GM23338 (cell line): Measurements from ENCODE around the gene FKRP. TPM values are rescaled to one million over a fixed set of nuclear protein-coding genes. Genes with fewer than 3 reads are reported as not detected.

Experiments
- ATAC-seq: fragments of 200-7000 bp; cut with Tn5 transposase; 3 replicates; pipeline ENCODE4 v1.9.1; 2020
- DNase-seq: peaks from one replicate; pipeline ENCODE4 v3.0.0-alpha.2; 2015; ENCODE audit warnings: low spot score
- H2AFZ ChIP-seq: fragments of 200-600 bp; sonication (generic); 2 replicates; pipeline ENCODE4 v1.8.0; 2016; ENCODE audit warnings: antibody characterized with exemption, mild to moderate bottlenecking, moderate library complexity
- H3F3A ChIP-seq: fragments of 200-600 bp; sonication (generic); replicated peaks from 2 replicates; pipeline ENCODE4 v1.8.0; 2017; ENCODE audit warnings: antibody characterized with exemption, mixed run types, low read depth
- H3K27ac ChIP-seq: fragments of 200-600 bp; sonication (generic); 2 replicates; pipeline ENCODE4 v1.6.1; 2016; ENCODE audit warnings: low read depth
- H3K27me3 ChIP-seq: fragments of 200-600 bp; sonication (generic); 2 replicates; pipeline ENCODE4 v1.8.0; 2016; ENCODE audit warnings: mild to moderate bottlenecking, mixed run types, moderate library complexity; ENCODE audit not compliant: insufficient read depth
- H3K36me3 ChIP-seq: fragments of 200-600 bp; sonication (generic); 2 replicates; pipeline ENCODE4 v1.8.0; 2016; ENCODE audit warnings: mild to moderate bottlenecking; ENCODE audit not compliant: insufficient read depth
- H3K4me1 ChIP-seq: fragments of 200-600 bp; sonication (generic); 2 replicates; pipeline ENCODE4 v1.8.0; 2016; ENCODE audit warnings: mild to moderate bottlenecking, moderate library complexity; ENCODE audit not compliant: insufficient read depth
- H3K4me2 ChIP-seq: fragments of 200-600 bp; sonication (generic); 2 replicates; pipeline ENCODE4 v1.7.1; 2017; ENCODE audit warnings: mixed run types
- H3K4me3 ChIP-seq: fragments of 200-600 bp; sonication (generic); 2 replicates; pipeline ENCODE4 v1.6.1; 2016; ENCODE audit warnings: mixed run types
- H3K79me2 ChIP-seq: fragments of 200-600 bp; sonication (generic); replicated peaks from 2 replicates; pipeline ENCODE4 v1.8.0; 2017; ENCODE audit warnings: mild to moderate bottlenecking; ENCODE audit not compliant: insufficient read depth
- H3K9me2 ChIP-seq: fragments of 200-600 bp; sonication (generic); 2 replicates; pipeline ENCODE4 v1.8.0; 2017; ENCODE audit not compliant: insufficient read depth
- H4K20me1 ChIP-seq: fragments of 200-600 bp; sonication (generic); replicated peaks from 2 replicates; pipeline ENCODE4 v1.8.0; 2017; ENCODE audit warnings: mild to moderate bottlenecking; ENCODE audit not compliant: insufficient read depth
- H3K27ac Mint-ChIP-seq: 2 replicates; pipeline ENCODE4 v1.8.0; 2020; ENCODE audit warnings: inconsistent platforms, mild to moderate bottlenecking, moderate library complexity, mixed read lengths
- H3K27me3 Mint-ChIP-seq: 3 replicates; pipeline ENCODE4 v1.8.0; 2022; ENCODE audit warnings: low read depth, mild to moderate bottlenecking, moderate library complexity, mixed read lengths, inconsistent platforms; ENCODE audit not compliant: insufficient read depth, poor library complexity
- H3K36me3 Mint-ChIP-seq: 3 replicates; pipeline ENCODE4 v1.8.0; 2021; ENCODE audit warnings: low read depth, mild to moderate bottlenecking, inconsistent platforms, moderate library complexity, mixed read lengths
- H3K4me1 Mint-ChIP-seq: 3 replicates; pipeline ENCODE4 v1.8.0; 2020; ENCODE audit warnings: mild to moderate bottlenecking, inconsistent platforms, mixed read lengths
- H3K4me3 Mint-ChIP-seq: 3 replicates; pipeline ENCODE4 v1.8.0; 2021; ENCODE audit warnings: moderate library complexity, mild to moderate bottlenecking, inconsistent platforms, mixed read lengths
- H3K9me3 Mint-ChIP-seq: 3 replicates; pipeline ENCODE4 v1.8.0; 2020; ENCODE audit warnings: moderate library complexity, mild to moderate bottlenecking, inconsistent platforms, mixed read lengths
- CREB1 ChIP-seq: fragments of 250-450 bp; sonication (Bioruptor Pico); IDR thresholded peaks from 2 replicates; pipeline ENCODE4 v1.5.0; 2020; ENCODE audit warnings: low read depth, mild to moderate bottlenecking, moderate library complexity
- CTCF ChIP-seq, 2 experiments: fragments of 200-600 bp in 1 of 2; sonication (generic) in 1 of 2; conservative IDR thresholded peaks; 2 replicates each; pipeline versions ENCODE4 v1.5.1 to v1.6.1; 2016 to 2017; ENCODE audit warnings: antibody characterized with exemption in 2 of 2, low read depth in 2 of 2, mild to moderate bottlenecking in 2 of 2, moderate library complexity in 1 of 2
- ETS1 ChIP-seq: IDR thresholded peaks from 2 replicates; pipeline ENCODE4 v1.6.1; 2016; ENCODE audit warnings: antibody characterized with exemption
- EZH2 ChIP-seq: fragments of 200-600 bp; sonication (generic); IDR thresholded peaks from one replicate; pipeline ENCODE4 v1.8.0; 2017; ENCODE audit warnings: antibody characterized with exemption, mild to moderate bottlenecking, low read depth; ENCODE audit not compliant: unreplicated experiment
- JUNB ChIP-seq: IDR thresholded peaks from one replicate; pipeline ENCODE4 v1.6.1; 2016; ENCODE audit warnings: antibody characterized with exemption; ENCODE audit not compliant: unreplicated experiment
- NANOG ChIP-seq: IDR thresholded peaks from 2 replicates; pipeline ENCODE4 v1.6.1; 2016; ENCODE audit warnings: antibody characterized with exemption, borderline replicate concordance
- REST ChIP-seq: IDR thresholded peaks from one replicate; pipeline ENCODE4 v1.6.1; 2018; ENCODE audit warnings: antibody characterized with exemption; ENCODE audit not compliant: unreplicated experiment
- ZNF114 ChIP-seq: fragments of 250-450 bp; sonication (Bioruptor Pico); IDR thresholded peaks from 2 replicates; pipeline ENCODE4 v1.5.0; 2020; ENCODE audit warnings: mild to moderate bottlenecking, moderate library complexity
- ZNF331 ChIP-seq: fragments of 250-450 bp; sonication (Bioruptor Pico); IDR thresholded peaks from 2 replicates; pipeline ENCODE4 v1.5.0; 2020; ENCODE audit warnings: low read depth, mild to moderate bottlenecking, moderate library complexity
- ZNF462 ChIP-seq: fragments of 250-450 bp; sonication (Bioruptor Pico); IDR thresholded peaks from 2 replicates; pipeline ENCODE4 v1.5.0; 2020; ENCODE audit warnings: mild to moderate bottlenecking, moderate library complexity
- polyA plus RNA-seq: library from polyadenylated mRNA; unstranded; fragments of >200 nt; fragmentation: Nextera tagmentation; extraction: Ambion mirVana; gene quantifications from 2 replicates; pipeline ENCODE4 v1.2.1, GENCODE V29; 2016
- total RNA-seq: library from RNA; depleted of rRNA; stranded (reverse); fragments of >200 nt; shearing (Covaris generic); gene quantifications from 2 replicates; pipeline ENCODE4 v1.2.3, GENCODE V29; 2014

FKRP gene
- total and polyA plus RNA-seq, 2 experiments from 2014 or later, result 11.5 to 31.9 TPM

GRCh38 chr19:46716672-46717033, 29.2 kb upstream of the FKRP start (continued):
- TF ChIP-seq CTCF (conservative IDR thresholded peaks at IDR 0.05; ENCODE audit: low read depth in 2 of 2) (no peak), NANOG (no peak), REST (no peak), ZNF114 (CRISPR knock-in tag) (no peak), ZNF331 (CRISPR knock-in tag) (no peak), JUNB (no peak)

- peak within 1 kb of the TSS; percentile 97 for H3K4me3 Mint-ChIP-seq
- peaks cover 25% of the 10 kb centered on the region for H3K4me1 ChIP-seq
- TF ChIP-seq ETS1 (no peak), EZH2 (no peak), ZNF462 (CRISPR knock-in tag) (no peak), CREB1 (CRISPR knock-in tag) (peak; percentile 86)
Observed at GRCh38 chr19:46717034-46717715, 28.7 kb upstream of the FKRP start, which contains the start of gene PRKD2. Gene PRKD2, minus strand, starts transcription at chr19:46717114. Its CDS starts 744 bp downstream, at chr19:46716370.

More at GRCh38 chr19:46717034-46717715, 28.7 kb upstream of the FKRP start, which contains the start of gene PRKD2:
- peaks cover 29% of the 10 kb centered on the region for H3K4me1 Mint-ChIP-seq
- H3K9me2 ChIP-seq, result no peaks in the 10 kb centered on the region
- H3K36me3 Mint-ChIP-seq, result peaks cover 23% of the 10 kb centered on the region
- H3K4me2 ChIP-seq, result peak within 1 kb of the TSS; percentile 77
- H2AFZ ChIP-seq, result peak within 1 kb of the TSS; percentile 66
- peaks cover 20% of the 10 kb centered on the region for H3K27me3 Mint-ChIP-seq
- H3K4me3 ChIP-seq, result peak within 1 kb of the TSS; percentile 97
- peak; percentile 95 for DNase-seq
- peak; percentile 58 for ATAC-seq
- no peaks in the 10 kb centered on the region for H3K9me3 Mint-ChIP-seq
- H3F3A ChIP-seq, result peaks cover 16% of the 10 kb centered on the region; the same call in 1 of the 2 replicates
- H3K36me3 ChIP-seq, result no peaks in the 10 kb centered on the region
- no peaks in the 10 kb centered on the region for H3K27me3 ChIP-seq
- H3K27ac ChIP-seq, result peak within 1 kb of the TSS; percentile 92
- peaks cover 9% of the 10 kb centered on the region for H4K20me1 ChIP-seq
- H3K79me2 ChIP-seq, result peaks cover 28% of the 10 kb centered on the region
- H3K27ac Mint-ChIP-seq, result peak within 1 kb of the TSS; percentile 89
